SJSA1 (cell line): ENCODE data around the gene GEN1. TPM values are rescaled to one million over a fixed set of nuclear protein-coding genes. Genes with fewer than 3 reads are reported as not detected.
"Not testable (repeated sequence)": the region's sequence is repeated elsewhere in the genome, so short reads cannot be mapped to it uniquely, and the experiment has no call there.

Source experiments
- DNase-seq, 2 experiments: peaks; one replicate each; pipeline ENCODE4 v3.0.0-alpha.2; 2015 to 2020; ENCODE audit warnings: low spot score in 2 of 2, low read depth in 1 of 2
- H3K27ac ChIP-seq: fragments of 250-450 bp; sonication (Bioruptor Pico); 2 replicates; pipeline ENCODE4 v1.5.1; 2020; ENCODE audit warnings: mild to moderate bottlenecking, moderate library complexity
- H3K27me3 ChIP-seq: fragments of 250-450 bp; sonication (Bioruptor Pico); replicated peaks from 2 replicates; pipeline ENCODE4 v1.5.1; 2020; ENCODE audit warnings: mild to moderate bottlenecking, moderate library complexity
- H3K36me3 ChIP-seq: fragments of 250-450 bp; sonication (Bioruptor Pico); 2 replicates; pipeline ENCODE4 v1.5.1; 2020; ENCODE audit warnings: mild to moderate bottlenecking
- H3K4me1 ChIP-seq: fragments of 250-450 bp; sonication (Bioruptor Pico); replicated peaks from 2 replicates; pipeline ENCODE4 v1.6.1; 2021; ENCODE audit warnings: mild to moderate bottlenecking
- H3K4me3 ChIP-seq: fragments of 250-450 bp; sonication (Bioruptor Pico); 2 replicates; pipeline ENCODE4 v1.5.1; 2020; ENCODE audit warnings: mild to moderate bottlenecking
- H3K9me3 ChIP-seq: fragments of 250-450 bp; sonication (Bioruptor Pico); replicated peaks from 2 replicates; pipeline ENCODE4 v1.5.1; 2020; ENCODE audit warnings: mild to moderate bottlenecking
- total RNA-seq: library from RNA; depleted of rRNA; stranded (reverse); fragments of >200 nt; shearing (Covaris generic); gene quantifications from 2 replicates; pipeline ENCODE4 v1.2.3, GENCODE V29; 2014

GEN1 gene
- total RNA-seq, 1 experiment from 2014 or later = 31.1 TPM

GRCh38 chr2:17815468-17816184 is 61.7 kb downstream of the GEN1 start:
- Histone ChIP-seq H3K36me3 (no peaks in the 10 kb centered on the region), H3K4me3 (no peak overlapping the region), H3K4me1 (peaks cover 10% of the 10 kb centered on the region), H3K9me3 (no peaks in the 10 kb centered on the region), H3K27me3 (no peaks in the 10 kb centered on the region), H3K27ac (no peak overlapping the region)
- no peak for DNase-seq

GRCh38 chr2:17816396-17817245 is 62.7 kb downstream of the GEN1 start, which contains the start of gene MSGN1:
MSGN1 (plus strand) TSS chr2:17816460; CDS start chr2:17816519, 59 bp downstream.
- H3K27ac ChIP-seq = no peak within 1 kb of the TSS

GRCh38 chr2:17818235-17818815 is 64.4 kb downstream of the GEN1 start:
- no peaks in the 10 kb centered on the region for H3K9me3 ChIP-seq
- no peak overlapping the region for H3K4me3 ChIP-seq
- peaks cover 6% of the 10 kb centered on the region for H3K4me1 ChIP-seq
- H3K36me3 ChIP-seq = no peaks in the 10 kb centered on the region
- no peak for DNase-seq
- H3K27ac ChIP-seq = no peak overlapping the region
- H3K27me3 ChIP-seq = no peaks in the 10 kb centered on the region

More at GRCh38 chr2:17816396-17817245, 62.7 kb downstream of the GEN1 start, which contains the start of gene MSGN1:
- Histone ChIP-seq H3K4me1 (peaks cover 10% of the 10 kb centered on the region), H3K4me3 (no peak within 1 kb of the TSS), H3K9me3 (no peaks in the 10 kb centered on the region), H3K27me3 (no peaks in the 10 kb centered on the region), H3K36me3 (no peaks in the 10 kb centered on the region)
- no peak for DNase-seq

GRCh38 chr2:17821080-17821479 is 67.1 kb downstream of the GEN1 start:
- H3K27me3 ChIP-seq = no peaks in the 10 kb centered on the region
- no peak overlapping the region for H3K4me3 ChIP-seq
- H3K4me1 ChIP-seq = no peaks in the 10 kb centered on the region
- no peaks in the 10 kb centered on the region for H3K36me3 ChIP-seq
- no peak for DNase-seq
- no peak overlapping the region for H3K27ac ChIP-seq
- H3K9me3 ChIP-seq = no peaks in the 10 kb centered on the region

- H3K27ac ChIP-seq = no peak overlapping the region
- no peaks in the 10 kb centered on the region for H3K36me3 ChIP-seq
- no peaks in the 10 kb centered on the region for H3K4me1 ChIP-seq
- no peaks in the 10 kb centered on the region for H3K9me3 ChIP-seq
- DNase-seq = no peak
- no peaks in the 10 kb centered on the region for H3K27me3 ChIP-seq
- no peak overlapping the region for H3K4me3 ChIP-seq
Observed at GRCh38 chr2:17821535-17822444, 67.9 kb downstream of the GEN1 start.

- no peaks in the 10 kb centered on the region for H3K9me3 ChIP-seq
- no peak for DNase-seq
- H3K4me1 ChIP-seq = no peaks in the 10 kb centered on the region
- no peak overlapping the region for H3K4me3 ChIP-seq
- no peak overlapping the region for H3K27ac ChIP-seq
- H3K27me3 ChIP-seq = no peaks in the 10 kb centered on the region
- no peaks in the 10 kb centered on the region for H3K36me3 ChIP-seq
Observed at GRCh38 chr2:17822445-17823117, 68.6 kb downstream of the GEN1 start.

- not testable (repeated sequence) for DNase-seq, H3K27ac ChIP-seq, H3K36me3 ChIP-seq, H3K4me3 ChIP-seq, H3K9me3 ChIP-seq, H3K27me3 ChIP-seq, H3K4me1 ChIP-seq
Observed at GRCh38 chr2:17823646-17824045, 69.7 kb downstream of the GEN1 start.

- Histone ChIP-seq H3K4me1 (no peaks in the 10 kb centered on the region), H3K27ac (no peak overlapping the region), H3K4me3 (no peak overlapping the region), H3K36me3 (no peaks in the 10 kb centered on the region), H3K27me3 (peaks cover 5% of the 10 kb centered on the region; the same call in 1 of the 2 replicates), H3K9me3 (no peaks in the 10 kb centered on the region)
- no peak for DNase-seq
Observed at GRCh38 chr2:17827316-17827715, 73.4 kb downstream of the GEN1 start.

- Histone ChIP-seq H3K27ac (no peak overlapping the region), H3K4me1 (no peaks in the 10 kb centered on the region), H3K4me3 (no peak overlapping the region), H3K36me3 (no peaks in the 10 kb centered on the region), H3K27me3 (peaks cover 5% of the 10 kb centered on the region; the same call in 1 of the 2 replicates), H3K9me3 (no peaks in the 10 kb centered on the region)
- no peak for DNase-seq
Observed at GRCh38 chr2:17827785-17828184, 73.8 kb downstream of the GEN1 start.

- no peaks in the 10 kb centered on the region for H3K36me3 ChIP-seq
Observed at GRCh38 chr2:17830053-17831034, 76.4 kb downstream of the GEN1 start.

GRCh38 chr2:17835516-17835915 is 81.6 kb downstream of the GEN1 start:
- no peak for DNase-seq
- Histone ChIP-seq H3K27me3 (peaks cover 5% of the 10 kb centered on the region; the same call in 1 of the 2 replicates), H3K4me1 (no peaks in the 10 kb centered on the region), H3K9me3 (no peaks in the 10 kb centered on the region), H3K4me3 (no peak overlapping the region), H3K36me3 (no peaks in the 10 kb centered on the region), H3K27ac (no peak overlapping the region)

More at GRCh38 chr2:17830053-17831034, 76.4 kb downstream of the GEN1 start:
- DNase-seq = peak; percentile 50 to 58
- Histone ChIP-seq H3K4me3 (no peak overlapping the region), H3K4me1 (no peaks in the 10 kb centered on the region), H3K9me3 (no peaks in the 10 kb centered on the region), H3K27me3 (peaks cover 5% of the 10 kb centered on the region; the same call in 1 of the 2 replicates), H3K27ac (no peak overlapping the region)
